B cell (primary cell): ENCODE data around the gene CLASP1. TPM values are rescaled to one million over a fixed set of nuclear protein-coding genes. Genes with fewer than 3 reads are reported as not detected.

ENCODE experiments used
- ATAC-seq: fragments of 200-7000 bp; cut with Tn5 transposase; one replicate; pipeline ENCODE4 v1.10.0; 2021; ENCODE audit warnings: low read depth, mild to moderate bottlenecking, moderate number of reproducible peaks, moderate library complexity
- CTCF ChIA-PET: fragments of 350-600 bp; sonication (Branson Sonifier 250); formaldehyde crosslinking; loops from one replicate; lab custom pipeline; 2021; ENCODE audit warnings: antibody characterized with exemption, inconsistent platforms; lab: Charles Lee
- POLR2A ChIA-PET: fragments of 350-600 bp; sonication (Branson Sonifier 250); formaldehyde crosslinking; loops from one replicate; lab custom pipeline; 2021; ENCODE audit warnings: antibody characterized with exemption; lab: Charles Lee
- DNase-seq: peaks from one replicate; pipeline ENCODE4 v3.0.0; 2013
- H2AFZ ChIP-seq: 2 replicates; pipeline ENCODE4 v1.6.1; 2012; ENCODE audit warnings: mild to moderate bottlenecking, low read depth, low read length; ENCODE audit not compliant: insufficient read depth, poor library complexity, severe bottlenecking
- H3K27ac ChIP-seq, 2 donors: 1 replicate in 1 of 2; 2 replicates in 1 of 2; pipeline ENCODE4 v1.5.1; 2012 to 2013; ENCODE audit warnings: low read length in 2 of 2, mild to moderate bottlenecking in 2 of 2, moderate library complexity in 1 of 2
- H3K27me3 ChIP-seq, 4 experiments: fragments of 200-600 bp in 1 of 4; sonication (generic) in 1 of 4; replicated peaks in 1 of 4; 1 replicate in 2 of 4; 2 replicates in 2 of 4; pipeline versions ENCODE4 v1.6.1 to v1.7.0; 2013 to 2016; ENCODE audit warnings: low read length in 3 of 4, mild to moderate bottlenecking in 2 of 4, mixed read lengths in 1 of 4, moderate library complexity in 1 of 4; ENCODE audit not compliant: insufficient read depth in 4 of 4, control insufficient read depth in 3 of 4; ENCODE audit errors: control extremely low read depth in 1 of 4
- H3K36me3 ChIP-seq, 2 experiments: replicated peaks in 1 of 2; 1 replicate in 1 of 2; 2 replicates in 1 of 2; pipeline versions ENCODE4 v1.6.1 to v1.7.1; 2013; ENCODE audit warnings: low read length in 1 of 2; ENCODE audit not compliant: insufficient read depth in 2 of 2, control insufficient read depth in 1 of 2; ENCODE audit errors: control extremely low read depth in 1 of 2, extremely low read depth in 1 of 2
- H3K4me1 ChIP-seq, 2 donors: fragments of 200-600 bp in 1 of 2; sonication (generic) in 1 of 2; 1 replicate in 1 of 2; 2 replicates in 1 of 2; pipeline versions ENCODE4 v1.5.1 to v1.6.1; 2013 to 2017; ENCODE audit warnings: low read length in 2 of 2; ENCODE audit not compliant: control insufficient read depth in 2 of 2, insufficient read depth in 2 of 2
- H3K4me2 ChIP-seq: replicated peaks from 2 replicates; pipeline ENCODE3; 2012; ENCODE audit warnings: mild to moderate bottlenecking, low read depth, low read length; ENCODE audit not compliant: poor library complexity, severe bottlenecking
- H3K4me3 ChIP-seq, 5 experiments: fragments of 200-600 bp in 1 of 5; sonication (generic) in 1 of 5; 1 replicate in 3 of 5; 2 replicates in 2 of 5; pipeline versions ENCODE4 v1.5.1 to v1.7.0; 2011 to 2016; ENCODE audit warnings: low read length in 4 of 5, mild to moderate bottlenecking in 4 of 5, low read depth in 2 of 5, control low read depth in 1 of 5, moderate library complexity in 1 of 5; ENCODE audit not compliant: insufficient read depth in 1 of 5; ENCODE audit errors: control extremely low read depth in 1 of 5, extremely low read depth in 1 of 5
- H3K79me2 ChIP-seq: fragments of 200-600 bp; sonication (generic); one replicate; pipeline ENCODE4 v1.6.0; 2016; ENCODE audit warnings: low read length; ENCODE audit not compliant: control insufficient read depth, insufficient read depth
- H3K9ac ChIP-seq: fragments of 200-600 bp; sonication (generic); 2 replicates; pipeline ENCODE4 v1.6.1; 2017; ENCODE audit warnings: mild to moderate bottlenecking, low read length, moderate library complexity
- H3K9me3 ChIP-seq, 3 donors: one replicate each; pipeline versions ENCODE4 v1.6.1 to v1.7.1; 2013; ENCODE audit warnings: low read length in 2 of 3; ENCODE audit not compliant: control insufficient read depth in 2 of 3, insufficient read depth in 1 of 3; ENCODE audit errors: control extremely low read depth in 1 of 3
- H4K20me1 ChIP-seq: 2 replicates; pipeline ENCODE4 v1.6.0; 2012; ENCODE audit warnings: mild to moderate bottlenecking, low read length; ENCODE audit not compliant: insufficient read depth, control insufficient read depth, poor library complexity, severe bottlenecking
- H3K27ac Mint-ChIP-seq: one replicate; pipeline ENCODE4 v1.8.0; 2021; ENCODE audit warnings: mixed read lengths
- H3K27me3 Mint-ChIP-seq: one replicate; pipeline ENCODE4 v1.8.0; 2021; ENCODE audit warnings: mixed read lengths
- H3K4me1 Mint-ChIP-seq: one replicate; pipeline ENCODE4 v1.8.0; 2021; ENCODE audit warnings: mixed read lengths
- H3K4me3 Mint-ChIP-seq: one replicate; pipeline ENCODE4 v1.8.0; 2021; ENCODE audit warnings: mixed read lengths
- H3K9me3 Mint-ChIP-seq: one replicate; pipeline ENCODE4 v1.8.0; 2022; ENCODE audit warnings: mixed read lengths; ENCODE audit not compliant: insufficient read depth
- EZH2 ChIP-seq: IDR thresholded peaks from 2 replicates; pipeline ENCODE4 v1.6.1; 2012; ENCODE audit warnings: borderline replicate concordance, low read depth, mild to moderate bottlenecking, moderate library complexity, low read length; ENCODE audit not compliant: insufficient read depth, poor library complexity, severe bottlenecking
- WGBS: methylation state at CpG from one replicate; pipeline ENCODE4 v1.1.5; 2013; ENCODE audit warnings: missing lambda C conversion rate; ENCODE audit not compliant: insufficient coverage; 5-methylcytosine and 5-hydroxymethylcytosine counted together
- intact Hi-C: fragments of 100-400 bp; cut with micrococcal nuclease; formaldehyde crosslinking; loops from one replicate; pipeline ENCODE4 v1.10.0; 2022
- polyA plus RNA-seq: library from polyadenylated mRNA; depleted of rRNA; stranded (reverse); fragments of >200 nt; gene quantifications from 2 replicates; pipeline ENCODE4 v1.2.3, GENCODE V29; 2012
- total RNA-seq, 2 donors: library from RNA; stranded (reverse); fragments of 120-200 nt in 1 of 2; gene quantifications; 1 replicate in 1 of 2; 2 replicates in 1 of 2; pipeline versions ENCODE4 v1.2.3 to v1.2.4, GENCODE V29; 2013 to 2022
- TF ChIP-seq, protein P1 (sequence below): fragments of 200-600 bp; IDR thresholded peaks from one replicate; pipeline ENCODE4 v1.8.0; 2022; ENCODE audit warnings: antibody characterized with exemption, mild to moderate bottlenecking

Gene CLASP1
- total and polyA plus RNA-seq, 2 donors (not counting 1 experiment from before 2014, with no cell fraction given), result 8.7 to 88.0 TPM

DNA sequence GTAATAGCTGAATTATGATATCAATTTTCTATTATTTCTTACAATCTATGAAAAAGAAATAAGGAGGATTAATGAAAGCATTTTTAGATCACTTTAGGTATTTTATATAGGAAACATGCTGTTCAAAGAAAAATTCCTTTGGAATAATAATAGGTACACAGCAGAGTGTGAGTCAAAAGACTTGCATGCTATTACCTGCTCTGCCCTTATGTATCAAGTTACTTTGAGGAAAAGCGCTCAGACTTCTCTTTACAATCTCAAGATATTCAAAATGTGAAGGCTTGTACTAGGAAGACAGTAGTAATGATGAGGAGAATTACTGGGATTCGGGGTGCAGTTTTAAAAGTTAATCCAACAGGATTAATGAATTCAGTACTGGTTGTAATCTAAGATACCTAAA lies 147.7 kb downstream of the CLASP1 start:
- CTCF ChIA-PET, result no interaction called here
- H3K27me3 Mint-ChIP-seq, result no peaks in the 10 kb centered on the region
- H3K4me3 Mint-ChIP-seq, result no peak overlapping the region
- peaks cover 6% of the 10 kb centered on the region for H4K20me1 ChIP-seq
- no peak overlapping the region for H3K27ac ChIP-seq
- H3K9me3 Mint-ChIP-seq, result peaks cover 6% of the 10 kb centered on the region
- H3K79me2 ChIP-seq, result peaks cover 26% of the 10 kb centered on the region
- H3K4me2 ChIP-seq, result no peak overlapping the region
- no peak overlapping the region for H3K27ac Mint-ChIP-seq
- H3K4me1 Mint-ChIP-seq, result no peaks in the 10 kb centered on the region
- no peak overlapping the region for H3K9ac ChIP-seq
- no peaks in the 10 kb centered on the region for H3K27me3 ChIP-seq
- DNase-seq, result no peak
- no peak for ATAC-seq
- no peak overlapping the region for H2AFZ ChIP-seq
- H3K36me3 ChIP-seq, result peaks cover 9 to 47% of the 10 kb centered on the region in 2 experiments
- no CpG with 5 or more reads among the region's 2 CpGs for WGBS
- H3K4me3 ChIP-seq, result no peak overlapping the region
- no peaks in the 10 kb centered on the region for H3K4me1 ChIP-seq
- peaks cover 0 to 1% (median 0%) of the 10 kb centered on the region in 3 donors for H3K9me3 ChIP-seq
- no peak for TF ChIP-seq EZH2
- TF ChIP-seq, protein P1, sequence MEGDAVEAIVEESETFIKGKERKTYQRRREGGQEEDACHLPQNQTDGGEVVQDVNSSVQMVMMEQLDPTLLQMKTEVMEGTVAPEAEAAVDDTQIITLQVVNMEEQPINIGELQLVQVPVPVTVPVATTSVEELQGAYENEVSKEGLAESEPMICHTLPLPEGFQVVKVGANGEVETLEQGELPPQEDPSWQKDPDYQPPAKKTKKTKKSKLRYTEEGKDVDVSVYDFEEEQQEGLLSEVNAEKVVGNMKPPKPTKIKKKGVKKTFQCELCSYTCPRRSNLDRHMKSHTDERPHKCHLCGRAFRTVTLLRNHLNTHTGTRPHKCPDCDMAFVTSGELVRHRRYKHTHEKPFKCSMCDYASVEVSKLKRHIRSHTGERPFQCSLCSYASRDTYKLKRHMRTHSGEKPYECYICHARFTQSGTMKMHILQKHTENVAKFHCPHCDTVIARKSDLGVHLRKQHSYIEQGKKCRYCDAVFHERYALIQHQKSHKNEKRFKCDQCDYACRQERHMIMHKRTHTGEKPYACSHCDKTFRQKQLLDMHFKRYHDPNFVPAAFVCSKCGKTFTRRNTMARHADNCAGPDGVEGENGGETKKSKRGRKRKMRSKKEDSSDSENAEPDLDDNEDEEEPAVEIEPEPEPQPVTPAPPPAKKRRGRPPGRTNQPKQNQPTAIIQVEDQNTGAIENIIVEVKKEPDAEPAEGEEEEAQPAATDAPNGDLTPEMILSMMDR, result no peak
- POLR2A ChIA-PET, result no interaction called here
- intact Hi-C loops, result no loop called here

DNA sequence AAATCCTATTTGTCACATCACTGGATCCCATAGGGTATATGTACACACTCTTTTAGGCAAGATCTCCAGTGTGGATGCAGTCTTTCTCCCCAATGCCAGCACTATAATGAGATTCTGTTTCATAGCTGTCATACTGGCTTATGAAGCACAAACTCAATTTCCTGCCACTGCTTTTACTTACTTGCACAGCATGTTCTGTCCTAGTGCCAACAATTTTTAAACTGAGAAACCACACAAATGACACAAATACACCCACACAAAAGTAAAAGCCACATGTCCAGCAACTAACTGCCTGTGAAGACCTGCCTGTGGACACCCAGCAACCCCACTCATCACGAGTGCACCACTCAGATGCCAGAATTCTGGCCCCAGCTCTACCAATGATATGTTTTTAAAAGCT lies 148.2 kb downstream of the CLASP1 start:
- no peak overlapping the region for H3K27ac ChIP-seq
- H3K9me3 Mint-ChIP-seq, result peaks cover 6% of the 10 kb centered on the region

More for the DNA sequence above, 148.2 kb downstream of the CLASP1 start:
- WGBS, result no CpG with 5 or more reads among the region's 1 CpG
- Histone ChIP-seq H3K4me3 (no peak overlapping the region), H3K36me3 (peaks cover 9 to 47% of the 10 kb centered on the region in 2 experiments), H2AFZ (no peak overlapping the region), H3K9ac (no peak overlapping the region), H3K4me2 (no peak overlapping the region), H3K9me3 (peaks cover 0 to 1% (median 0%) of the 10 kb centered on the region in 3 donors), H3K79me2 (peaks cover 21% of the 10 kb centered on the region), H4K20me1 (peaks cover under 1% of the 10 kb centered on the region), H3K4me1 (no peaks in the 10 kb centered on the region), H3K27me3 (no peaks in the 10 kb centered on the region)
- intact Hi-C loops, result no loop called here
- DNase-seq, result no peak
- Mint-ChIP-seq H3K4me1 (no peaks in the 10 kb centered on the region), H3K27me3 (no peaks in the 10 kb centered on the region), H3K27ac (no peak overlapping the region), H3K4me3 (no peak overlapping the region)
- ChIA-PET POLR2A (no interaction called here), CTCF (no interaction called here)
- TF ChIP-seq, protein P1, result no peak
- no peak for TF ChIP-seq EZH2
- ATAC-seq, result no peak
